Activated naive CD8-positive, alpha-beta T cell treated with anti-CD3 and anti-CD28 coated beads for 36 hours (primary cell): ENCODE data around the gene SMIM13. TPM values are rescaled to one million over a fixed set of nuclear protein-coding genes. Genes with fewer than 3 reads are reported as not detected.

ENCODE experiments used
- DNase-seq: peaks from one replicate; pipeline ENCODE4 v3.0.0; 2021
- H3K27ac Mint-ChIP-seq: one replicate; pipeline ENCODE4 v1.8.0; 2022; ENCODE audit warnings: mild to moderate bottlenecking, moderate library complexity, mixed read lengths
- H3K27me3 Mint-ChIP-seq: one replicate; pipeline ENCODE4 v1.8.0; 2022; ENCODE audit warnings: mild to moderate bottlenecking, mixed read lengths
- H3K36me3 Mint-ChIP-seq: one replicate; pipeline ENCODE4 v1.8.0; 2021; ENCODE audit warnings: mild to moderate bottlenecking, mixed read lengths
- H3K4me1 Mint-ChIP-seq: one replicate; pipeline ENCODE4 v1.8.0; 2021; ENCODE audit warnings: mixed read lengths
- H3K4me3 Mint-ChIP-seq: one replicate; pipeline ENCODE4 v1.8.0; 2022; ENCODE audit warnings: mild to moderate bottlenecking, moderate library complexity, mixed read lengths
- H3K9me3 Mint-ChIP-seq: one replicate; pipeline ENCODE4 v1.8.0; 2022; ENCODE audit warnings: mixed read lengths
- total RNA-seq, 2 experiments: library from RNA; stranded (reverse); gene quantifications; one replicate each; pipeline ENCODE4 v1.2.3, GENCODE V29; 2021

SMIM13 gene
- 10 to 100 TPM; 15.2 to 15.9 TPM for total RNA-seq

DNA sequence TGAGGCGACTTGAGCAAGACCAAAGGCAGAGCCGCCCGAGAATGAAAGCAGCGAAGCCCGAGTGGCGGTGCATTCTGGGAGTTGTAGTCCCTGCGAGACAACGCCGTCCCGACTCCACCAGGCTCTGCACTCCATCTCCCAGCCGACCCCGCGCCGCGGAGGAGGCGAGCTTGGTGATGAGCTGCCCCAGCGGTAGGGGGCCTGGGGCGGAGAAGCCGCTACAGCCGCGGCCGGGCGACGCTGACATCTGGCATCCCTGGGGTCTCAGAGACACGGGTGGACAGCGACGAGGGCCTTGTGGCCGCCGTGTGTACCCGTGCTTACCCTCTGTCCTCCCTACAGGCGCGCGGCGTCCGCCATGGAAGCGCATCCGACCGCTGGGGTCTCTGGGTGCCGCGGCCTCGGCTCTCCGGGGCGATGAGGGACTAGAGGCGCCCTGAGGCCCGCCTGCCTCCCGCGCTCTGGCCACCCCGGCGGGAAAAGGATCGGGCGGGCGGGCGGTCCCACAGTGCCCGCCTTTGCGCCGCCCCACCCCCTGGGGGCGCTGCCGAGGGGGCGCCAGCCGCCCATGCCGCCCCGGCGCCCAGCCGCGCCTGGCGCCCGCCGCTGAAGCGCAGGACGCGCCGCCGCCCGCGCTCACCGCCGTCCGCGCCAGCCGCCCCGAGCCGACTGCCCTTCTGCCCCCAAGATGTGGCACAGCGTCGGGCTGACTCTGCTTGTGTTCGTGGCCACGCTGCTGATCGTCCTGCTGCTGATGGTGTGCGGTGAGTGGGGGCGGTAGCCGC is at the start of gene SMIM13:
TSS of gene SMIM13 (plus strand) at position 209 of the 785 bp plus-strand sequence. CDS start at position 689, 480 bp downstream.
- DNase-seq: peak; percentile 95
- Mint-ChIP-seq H3K9me3 (no peaks in the 10 kb centered on the region), H3K4me3 (peak within 1 kb of the TSS; percentile 94), H3K27ac (peak within 1 kb of the TSS; percentile 96), H3K4me1 (peaks cover 23% of the 10 kb centered on the region), H3K36me3 (peaks cover 16% of the 10 kb centered on the region), H3K27me3 (no peaks in the 10 kb centered on the region)

DNA sequence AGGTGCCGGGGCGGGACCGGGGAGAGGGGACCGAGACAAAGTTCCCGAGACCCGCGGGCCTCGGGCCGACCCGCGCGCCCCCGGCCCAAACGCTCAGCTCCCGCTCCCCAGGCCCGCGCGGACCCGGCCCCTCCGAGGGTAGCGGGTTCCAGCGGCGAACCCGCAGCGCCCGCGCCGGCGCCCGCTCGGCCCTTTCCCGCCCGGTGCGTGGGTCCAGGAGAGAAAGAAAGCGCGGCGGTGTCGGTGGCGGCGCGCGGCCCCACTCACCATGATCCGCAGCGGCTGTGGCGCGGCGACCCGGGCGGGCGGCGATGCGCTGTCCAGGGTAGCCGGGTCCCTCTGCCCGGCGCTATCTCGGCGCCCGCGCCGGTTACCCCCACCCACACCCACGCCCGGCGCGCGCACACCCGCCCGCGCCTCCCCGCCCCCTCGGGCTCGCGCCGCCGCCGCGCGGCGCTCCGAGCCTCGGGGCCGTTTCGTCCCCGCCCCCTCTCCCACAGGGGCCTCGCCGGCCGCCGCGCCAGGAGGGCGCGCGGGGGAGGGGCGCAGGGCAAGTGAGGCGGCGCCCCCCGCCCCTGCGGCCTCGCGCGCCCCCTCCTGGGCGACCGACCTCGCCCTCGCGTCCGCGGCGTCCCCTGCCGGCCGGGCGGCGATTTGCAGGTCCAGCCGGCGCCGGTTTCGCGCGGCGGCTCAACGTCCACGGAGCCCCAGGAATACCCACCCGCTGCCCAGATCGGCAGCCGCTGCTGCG is 49.5 kb upstream of the SMIM13 start, which contains the start of gene ELOVL2:
TSS of gene ELOVL2 (minus strand) at position 345 of the 751 bp plus-strand sequence. CDS start at position 270, 75 bp downstream.
- Mint-ChIP-seq H3K27ac (no peak within 1 kb of the TSS), H3K9me3 (no peaks in the 10 kb centered on the region), H3K36me3 (peaks cover 2% of the 10 kb centered on the region), H3K27me3 (peaks cover 73% of the 10 kb centered on the region), H3K4me1 (peaks cover 8% of the 10 kb centered on the region), H3K4me3 (peak within 1 kb of the TSS; percentile 73)
- peak; percentile 43 for DNase-seq

DNA sequence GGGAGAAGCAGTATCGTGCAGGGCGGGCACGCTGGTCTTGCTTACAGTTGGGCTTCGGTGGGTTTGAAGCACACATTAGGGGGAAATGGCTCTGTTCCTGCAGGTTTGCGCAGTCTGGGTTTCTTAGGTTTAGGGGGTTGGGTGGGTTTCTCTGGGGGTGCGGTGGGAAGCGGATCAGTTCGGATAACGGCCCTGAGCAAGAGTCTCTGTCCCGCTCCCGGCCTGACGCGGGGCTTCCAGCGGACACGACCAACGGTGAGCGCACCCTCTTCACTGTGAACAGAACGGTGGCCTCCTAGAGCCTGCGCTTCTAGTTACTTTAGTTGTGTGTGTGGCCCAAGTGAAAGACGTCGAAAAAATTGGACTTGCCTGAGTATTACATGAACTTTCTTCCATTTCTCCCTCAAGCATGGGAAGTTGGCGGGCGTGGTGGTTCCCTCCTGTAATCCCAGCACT is 48.9 kb upstream of the SMIM13 start:
- Mint-ChIP-seq H3K9me3 (no peaks in the 10 kb centered on the region), H3K4me1 (peaks cover 8% of the 10 kb centered on the region), H3K36me3 (peaks cover 2% of the 10 kb centered on the region), H3K27me3 (peaks cover 73% of the 10 kb centered on the region), H3K27ac (no peak overlapping the region), H3K4me3 (peak overlapping the region; percentile 73)
- no peak for DNase-seq

DNA sequence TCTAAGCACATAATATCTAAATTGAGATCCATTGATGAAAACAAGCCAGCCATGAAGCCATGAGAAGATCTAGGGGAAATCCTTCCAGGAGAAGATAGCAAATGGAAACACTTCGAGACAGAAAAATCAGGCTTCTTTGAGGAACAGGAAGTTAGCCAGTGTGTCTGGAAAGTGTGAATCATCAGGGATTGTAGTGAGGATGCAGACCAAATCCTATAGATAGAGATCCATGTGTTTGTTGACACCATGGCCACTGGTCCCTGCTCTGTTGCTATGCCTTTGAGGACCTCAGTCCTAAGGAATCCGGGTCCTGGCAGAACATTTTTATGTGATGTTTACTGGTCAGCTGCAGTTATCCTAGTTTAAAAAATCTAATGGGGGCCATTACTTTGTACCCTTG is 42.9 kb upstream of the SMIM13 start:
- no peak overlapping the region for H3K27ac Mint-ChIP-seq
- H3K9me3 Mint-ChIP-seq: no peaks in the 10 kb centered on the region
- H3K27me3 Mint-ChIP-seq: peaks cover 56% of the 10 kb centered on the region
- no peak for DNase-seq
- no peak overlapping the region for H3K4me3 Mint-ChIP-seq
- H3K4me1 Mint-ChIP-seq: no peaks in the 10 kb centered on the region
- H3K36me3 Mint-ChIP-seq: no peaks in the 10 kb centered on the region

DNA sequence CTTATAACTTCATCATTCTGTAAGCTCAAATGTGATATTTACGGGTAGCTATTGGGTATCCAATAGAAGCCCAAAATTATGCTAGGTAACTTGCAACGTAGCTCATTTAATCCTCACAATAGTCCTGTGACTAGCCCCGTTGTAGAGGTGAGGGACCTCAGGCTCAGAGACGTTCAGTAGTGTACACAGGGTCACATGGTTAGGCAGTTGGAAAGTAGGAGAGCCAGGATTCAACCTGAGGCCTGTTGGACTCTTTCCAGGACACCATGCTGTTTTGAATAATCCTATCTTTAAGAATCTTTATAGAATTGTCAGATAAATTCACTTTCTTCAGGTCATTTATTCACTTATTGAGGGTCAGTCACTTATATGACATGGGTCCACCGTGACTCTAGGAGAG is 40.3 kb upstream of the SMIM13 start:
- Mint-ChIP-seq H3K4me1 (no peaks in the 10 kb centered on the region), H3K27ac (no peak overlapping the region), H3K4me3 (no peak overlapping the region), H3K9me3 (no peaks in the 10 kb centered on the region), H3K36me3 (no peaks in the 10 kb centered on the region), H3K27me3 (peaks cover 36% of the 10 kb centered on the region)
- DNase-seq: no peak

DNA sequence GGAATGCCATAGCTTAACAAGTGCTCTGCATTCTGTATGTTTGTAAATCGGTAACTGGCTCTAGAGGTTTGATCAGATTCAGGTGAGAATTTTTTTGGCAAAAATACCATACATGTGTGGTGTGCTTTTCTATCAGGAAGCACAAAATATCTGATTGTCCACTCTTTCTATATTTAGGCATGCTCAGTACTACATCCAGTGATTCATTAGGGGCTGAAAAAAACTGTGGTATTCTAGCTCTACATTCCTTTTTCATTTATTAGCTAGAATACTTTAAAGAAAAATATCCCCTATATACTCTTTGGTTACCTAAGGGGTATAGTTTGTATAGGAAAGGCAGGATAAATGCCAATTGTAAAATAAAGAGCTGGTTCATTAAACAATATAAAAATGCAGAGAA is 38.9 kb upstream of the SMIM13 start:
- no peak for DNase-seq
- no peaks in the 10 kb centered on the region for H3K36me3 Mint-ChIP-seq
- peaks cover 25% of the 10 kb centered on the region for H3K27me3 Mint-ChIP-seq
- no peak overlapping the region for H3K4me3 Mint-ChIP-seq
- no peaks in the 10 kb centered on the region for H3K4me1 Mint-ChIP-seq
- H3K27ac Mint-ChIP-seq: no peak overlapping the region
- H3K9me3 Mint-ChIP-seq: no peaks in the 10 kb centered on the region

DNA sequence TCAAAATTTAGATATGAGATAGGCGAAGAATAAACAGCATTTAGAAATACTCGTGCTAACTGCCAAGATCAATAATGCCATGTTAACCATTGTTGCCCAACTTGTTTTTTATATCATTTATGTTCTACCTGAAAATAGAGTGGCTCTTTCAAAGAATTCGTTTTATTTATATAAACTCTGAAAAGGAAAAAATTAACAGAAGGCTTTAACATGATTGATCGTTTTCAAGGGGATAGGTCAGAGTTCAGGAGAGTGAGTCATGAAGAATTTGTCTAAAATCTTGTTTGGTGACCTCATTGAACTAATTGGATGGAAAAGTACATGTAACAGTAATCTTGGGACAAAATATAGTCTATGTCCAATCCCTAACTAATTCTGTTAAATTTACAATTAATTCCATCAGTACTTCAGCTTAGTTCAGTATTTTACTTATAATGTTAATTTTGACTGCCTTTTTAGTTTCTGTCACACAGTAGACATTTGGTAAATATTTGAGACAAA is 38.5 kb upstream of the SMIM13 start:
- Mint-ChIP-seq H3K4me3 (no peak overlapping the region), H3K4me1 (no peaks in the 10 kb centered on the region), H3K36me3 (no peaks in the 10 kb centered on the region), H3K27ac (no peak overlapping the region), H3K27me3 (peaks cover 21% of the 10 kb centered on the region), H3K9me3 (no peaks in the 10 kb centered on the region)
- DNase-seq: no peak

DNA sequence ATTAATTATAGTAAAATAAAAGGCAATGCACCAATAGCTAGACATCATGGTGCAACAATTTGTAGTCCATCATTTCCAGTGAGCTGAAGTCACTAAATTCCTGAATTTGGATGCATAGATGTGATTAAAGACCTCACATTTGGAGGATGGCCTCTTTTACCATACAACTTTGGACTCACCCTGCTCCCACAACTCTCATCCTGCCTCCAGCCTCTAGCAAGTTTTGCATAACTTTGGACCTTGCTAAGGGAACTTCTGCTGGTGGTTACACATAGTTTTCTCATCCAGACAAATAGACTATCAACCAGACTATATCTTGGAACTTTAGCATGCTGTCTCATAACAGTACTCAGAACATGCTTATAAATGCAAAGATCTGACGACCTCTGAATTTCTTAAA is 36.8 kb upstream of the SMIM13 start:
- Mint-ChIP-seq H3K27ac (no peak overlapping the region), H3K36me3 (no peaks in the 10 kb centered on the region), H3K4me1 (no peaks in the 10 kb centered on the region), H3K9me3 (no peaks in the 10 kb centered on the region), H3K4me3 (no peak overlapping the region), H3K27me3 (peaks cover 11% of the 10 kb centered on the region)
- no peak for DNase-seq

DNA sequence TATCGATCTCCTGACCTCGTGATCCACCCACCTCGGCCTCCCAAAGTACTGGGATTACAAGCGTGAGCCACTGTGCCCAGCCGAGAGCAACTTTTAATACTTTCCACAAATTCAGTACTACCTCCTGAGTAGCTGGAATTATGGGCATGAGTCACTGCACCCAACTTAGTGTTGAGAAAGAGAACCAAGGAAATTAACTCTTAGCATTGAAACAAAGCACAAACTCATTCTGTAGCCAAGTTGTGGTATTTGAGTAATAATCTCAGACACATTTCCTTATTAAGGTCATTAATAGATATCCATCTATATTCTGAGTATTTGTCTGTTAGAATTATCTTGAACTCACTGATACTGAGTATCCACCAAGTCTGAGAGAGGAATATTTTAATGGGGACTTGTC is 35.2 kb upstream of the SMIM13 start:
- Mint-ChIP-seq H3K4me1 (no peaks in the 10 kb centered on the region), H3K27ac (no peak overlapping the region), H3K36me3 (no peaks in the 10 kb centered on the region), H3K4me3 (no peak overlapping the region), H3K9me3 (no peaks in the 10 kb centered on the region), H3K27me3 (peaks cover 10% of the 10 kb centered on the region)
- no peak for DNase-seq

DNA sequence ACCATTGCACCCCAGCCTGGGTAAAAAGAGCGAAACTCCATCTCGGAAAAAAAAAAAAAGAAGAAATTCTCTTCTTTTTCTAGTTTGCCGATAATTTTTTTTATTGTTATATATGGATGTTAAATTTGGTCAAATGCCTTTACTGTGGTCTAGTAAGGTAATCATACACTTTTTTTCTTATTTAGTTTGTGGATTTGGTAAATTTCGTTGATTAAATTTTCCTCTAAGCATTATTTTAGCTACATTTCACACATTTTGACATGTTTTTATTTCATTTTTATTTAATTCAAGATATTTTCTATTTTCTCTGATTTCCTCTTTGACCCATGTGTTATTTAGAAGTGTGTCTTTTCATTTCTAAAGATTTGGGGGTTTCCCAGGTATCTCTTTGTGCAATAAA is 31.6 kb upstream of the SMIM13 start:
- no peaks in the 10 kb centered on the region for H3K36me3 Mint-ChIP-seq
- H3K4me3 Mint-ChIP-seq: no peak overlapping the region
- DNase-seq: no peak
- no peak overlapping the region for H3K27ac Mint-ChIP-seq
- H3K9me3 Mint-ChIP-seq: no peaks in the 10 kb centered on the region
- no peaks in the 10 kb centered on the region for H3K4me1 Mint-ChIP-seq
- H3K27me3 Mint-ChIP-seq: peaks cover 8% of the 10 kb centered on the region

DNA sequence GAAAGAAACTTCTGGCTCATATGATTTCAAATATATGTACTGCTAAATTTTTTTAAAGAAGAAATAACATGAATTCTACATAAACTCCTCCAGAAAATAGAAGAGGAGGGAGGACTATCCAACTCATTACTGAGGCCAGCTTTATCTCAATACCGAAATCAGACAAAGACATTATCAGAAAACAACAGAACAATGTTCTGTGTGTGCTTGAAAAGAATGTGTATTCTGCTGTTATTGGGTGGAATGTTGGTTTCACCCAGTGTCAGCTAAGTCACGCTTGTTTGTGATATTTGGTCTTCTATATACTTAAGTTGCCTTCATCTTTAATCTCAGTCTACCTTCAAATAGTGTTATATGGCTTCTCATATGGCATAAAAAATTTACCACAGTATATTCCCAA is 30.9 kb upstream of the SMIM13 start:
- peaks cover 8% of the 10 kb centered on the region for H3K27me3 Mint-ChIP-seq
- no peaks in the 10 kb centered on the region for H3K9me3 Mint-ChIP-seq
- H3K4me1 Mint-ChIP-seq: no peaks in the 10 kb centered on the region
- H3K36me3 Mint-ChIP-seq: no peaks in the 10 kb centered on the region
- H3K27ac Mint-ChIP-seq: no peak overlapping the region
- no peak for DNase-seq
- H3K4me3 Mint-ChIP-seq: no peak overlapping the region

DNA sequence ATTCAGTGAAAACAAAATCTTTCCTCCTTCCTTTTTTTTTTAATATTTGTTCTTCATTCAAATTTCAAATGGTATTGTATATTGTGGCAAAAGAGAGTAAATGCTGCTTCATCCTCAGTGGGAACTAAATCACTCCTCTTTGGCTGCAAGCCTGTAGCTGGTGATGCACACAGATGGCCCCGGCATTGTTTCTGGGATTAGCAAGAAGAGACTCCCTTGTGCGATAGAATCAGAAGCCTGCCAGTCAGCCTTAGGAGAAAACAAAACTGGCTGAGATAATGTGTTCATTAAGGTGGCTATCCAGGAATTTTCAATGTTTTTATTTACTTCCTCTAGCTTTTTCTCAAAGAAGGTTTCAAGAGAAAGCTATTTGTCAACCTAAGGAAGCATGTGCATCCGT is 28.8 kb upstream of the SMIM13 start:
- Mint-ChIP-seq H3K36me3 (no peaks in the 10 kb centered on the region), H3K4me3 (no peak overlapping the region), H3K27me3 (peaks cover 8% of the 10 kb centered on the region), H3K9me3 (no peaks in the 10 kb centered on the region), H3K4me1 (no peaks in the 10 kb centered on the region), H3K27ac (no peak overlapping the region)
- no peak for DNase-seq

DNA sequence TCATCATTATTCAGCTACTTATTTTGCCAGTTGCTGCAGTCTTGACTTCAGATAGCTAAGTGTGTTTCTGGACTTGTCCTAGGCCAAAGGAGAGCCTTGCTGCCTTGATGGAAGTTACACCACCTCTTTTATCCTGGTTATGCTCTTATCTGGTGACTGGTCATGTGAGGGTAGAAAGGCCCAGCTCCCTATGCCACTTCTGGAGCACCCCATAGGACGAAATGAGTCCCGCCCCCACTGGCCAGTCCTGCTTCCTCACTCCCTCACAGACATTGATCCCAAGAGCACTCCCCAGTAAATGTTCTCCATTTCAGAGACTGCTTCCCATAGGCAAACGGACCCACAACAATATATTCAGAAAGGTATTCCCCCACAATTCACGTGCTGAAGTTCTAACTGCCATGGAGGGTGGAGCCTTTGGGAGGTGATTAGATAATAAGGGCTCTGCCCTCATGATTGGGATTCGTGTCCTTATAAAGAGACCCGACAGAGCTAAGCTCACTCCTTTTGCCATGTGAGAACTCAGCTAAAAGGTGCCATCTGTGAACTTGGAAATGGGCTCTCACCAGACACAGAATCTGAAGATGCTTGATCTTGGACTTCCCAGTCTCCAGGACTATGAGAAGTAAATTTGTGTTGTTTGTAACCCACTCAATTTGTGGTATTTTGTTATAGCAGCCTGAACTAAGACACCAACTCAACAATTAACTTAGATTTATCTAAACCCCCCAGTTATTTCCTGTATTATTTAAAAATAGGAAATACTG is 28.0 kb upstream of the SMIM13 start:
- DNase-seq: no peak
- no peaks in the 10 kb centered on the region for H3K36me3 Mint-ChIP-seq
- no peaks in the 10 kb centered on the region for H3K4me1 Mint-ChIP-seq
- H3K9me3 Mint-ChIP-seq: no peaks in the 10 kb centered on the region
- H3K4me3 Mint-ChIP-seq: no peak overlapping the region
- H3K27me3 Mint-ChIP-seq: peaks cover 8% of the 10 kb centered on the region
- no peak overlapping the region for H3K27ac Mint-ChIP-seq

DNA sequence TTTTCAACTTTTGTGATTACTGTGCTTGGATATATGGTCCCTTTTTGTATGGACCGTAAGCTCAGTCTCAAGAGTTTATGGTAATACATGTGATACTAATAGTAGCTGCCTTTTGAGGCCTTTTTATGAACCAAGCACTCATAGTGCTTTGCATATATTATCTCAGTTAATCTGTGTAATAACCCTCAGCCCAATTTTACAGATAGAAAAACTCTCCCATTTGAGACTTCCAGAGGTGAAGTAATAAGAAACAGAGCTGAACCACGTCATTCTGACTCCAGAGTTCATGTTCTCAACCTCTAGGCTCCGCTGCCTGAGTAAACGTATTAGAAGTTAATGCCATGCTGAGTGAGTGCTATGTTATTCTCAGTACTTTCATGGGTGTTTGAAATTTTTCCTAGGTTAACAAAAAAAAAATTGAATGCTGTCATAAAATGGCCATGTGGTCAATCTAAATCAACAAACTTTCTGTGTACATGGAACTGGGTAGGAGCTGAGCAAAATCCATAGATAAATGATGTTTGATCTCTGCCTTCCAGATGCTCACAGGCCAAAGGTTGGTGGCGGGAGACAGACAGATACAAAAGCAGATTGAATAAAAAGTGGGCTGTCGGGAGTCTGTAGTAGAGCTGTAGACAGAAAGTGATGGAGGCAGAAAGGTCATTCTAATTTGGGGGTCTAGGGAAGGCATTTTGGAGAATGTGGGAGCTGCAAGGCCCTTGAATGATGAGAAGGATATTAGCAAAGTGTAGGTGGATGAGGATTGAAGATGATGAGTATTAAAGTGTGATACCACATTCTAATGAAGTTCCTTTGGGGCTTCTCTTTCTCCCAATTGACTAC is 26.9 kb upstream of the SMIM13 start:
- Mint-ChIP-seq H3K4me3 (no peak overlapping the region), H3K36me3 (no peaks in the 10 kb centered on the region), H3K27me3 (peaks cover 4% of the 10 kb centered on the region), H3K4me1 (no peaks in the 10 kb centered on the region), H3K9me3 (no peaks in the 10 kb centered on the region), H3K27ac (no peak overlapping the region)
- no peak for DNase-seq
